NB4 (cell line): ENCODE data around the gene COX7A2L.

Experiments used
- MAX ChIP-seq: IDR thresholded peaks from 2 replicates; pipeline ENCODE4 v1.6.1; 2011; ENCODE audit warnings: low read depth, low read length
- POLR2A ChIP-seq: IDR thresholded peaks from 2 replicates; pipeline ENCODE4 v1.6.1; 2011; ENCODE audit warnings: mild to moderate bottlenecking; ENCODE audit not compliant: insufficient read length; ENCODE audit errors: extremely low read depth
- TF ChIP-seq, protein P1 (sequence below): IDR thresholded peaks from one replicate; pipeline ENCODE4 v1.5.1; 2012; ENCODE audit warnings: low read depth, low read length

DNA sequence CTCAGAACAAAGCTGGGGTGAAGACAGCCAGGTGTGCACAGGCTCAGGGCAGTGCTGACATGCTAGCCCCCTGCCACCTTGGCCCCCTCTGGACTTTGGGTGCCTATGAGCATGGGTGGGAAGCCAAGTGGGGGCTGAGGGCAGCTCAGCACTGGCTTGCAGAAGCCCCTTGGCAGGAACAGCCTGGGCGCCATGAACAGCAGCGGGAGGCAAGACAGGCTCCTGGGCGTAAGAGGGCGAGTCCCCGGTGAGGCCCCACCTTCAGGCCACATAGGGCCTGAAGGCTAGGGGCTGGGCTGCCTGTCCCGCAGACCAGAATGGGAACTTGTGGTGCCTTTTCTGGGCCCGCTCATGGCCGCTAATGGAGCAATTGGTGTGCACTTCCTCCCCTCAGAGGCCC, 47.0 kb upstream of the COX7A2L start:
- TF ChIP-seq, protein P1, sequence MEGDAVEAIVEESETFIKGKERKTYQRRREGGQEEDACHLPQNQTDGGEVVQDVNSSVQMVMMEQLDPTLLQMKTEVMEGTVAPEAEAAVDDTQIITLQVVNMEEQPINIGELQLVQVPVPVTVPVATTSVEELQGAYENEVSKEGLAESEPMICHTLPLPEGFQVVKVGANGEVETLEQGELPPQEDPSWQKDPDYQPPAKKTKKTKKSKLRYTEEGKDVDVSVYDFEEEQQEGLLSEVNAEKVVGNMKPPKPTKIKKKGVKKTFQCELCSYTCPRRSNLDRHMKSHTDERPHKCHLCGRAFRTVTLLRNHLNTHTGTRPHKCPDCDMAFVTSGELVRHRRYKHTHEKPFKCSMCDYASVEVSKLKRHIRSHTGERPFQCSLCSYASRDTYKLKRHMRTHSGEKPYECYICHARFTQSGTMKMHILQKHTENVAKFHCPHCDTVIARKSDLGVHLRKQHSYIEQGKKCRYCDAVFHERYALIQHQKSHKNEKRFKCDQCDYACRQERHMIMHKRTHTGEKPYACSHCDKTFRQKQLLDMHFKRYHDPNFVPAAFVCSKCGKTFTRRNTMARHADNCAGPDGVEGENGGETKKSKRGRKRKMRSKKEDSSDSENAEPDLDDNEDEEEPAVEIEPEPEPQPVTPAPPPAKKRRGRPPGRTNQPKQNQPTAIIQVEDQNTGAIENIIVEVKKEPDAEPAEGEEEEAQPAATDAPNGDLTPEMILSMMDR, result no peak
- TF ChIP-seq MAX (no peak), POLR2A (no peak)
